Peyer's patch (tissue), 4 donors: ENCODE measurements around the gene SHROOM1.

Experiments used
- POLR2A ChIP-seq, 2 donors: fragments of 450-650 bp; IDR thresholded peaks; one replicate each; pipeline ENCODE4 v1.5.1; 2017; ENCODE audit warnings: antibody characterized with exemption in 2 of 2, mild to moderate bottlenecking in 2 of 2, moderate library complexity in 2 of 2
- TF ChIP-seq, protein P1 (sequence below), 6 experiments: fragments of 450-650 bp in 4 of 6; fragments of 200-600 bp in 2 of 6; sonication (generic) in 1 of 6; IDR thresholded peaks; one replicate each; pipeline ENCODE4 v1.5.1; 2017 to 2019; ENCODE audit warnings: antibody characterized with exemption in 6 of 6, mild to moderate bottlenecking in 3 of 6, moderate library complexity in 1 of 6

DNA sequence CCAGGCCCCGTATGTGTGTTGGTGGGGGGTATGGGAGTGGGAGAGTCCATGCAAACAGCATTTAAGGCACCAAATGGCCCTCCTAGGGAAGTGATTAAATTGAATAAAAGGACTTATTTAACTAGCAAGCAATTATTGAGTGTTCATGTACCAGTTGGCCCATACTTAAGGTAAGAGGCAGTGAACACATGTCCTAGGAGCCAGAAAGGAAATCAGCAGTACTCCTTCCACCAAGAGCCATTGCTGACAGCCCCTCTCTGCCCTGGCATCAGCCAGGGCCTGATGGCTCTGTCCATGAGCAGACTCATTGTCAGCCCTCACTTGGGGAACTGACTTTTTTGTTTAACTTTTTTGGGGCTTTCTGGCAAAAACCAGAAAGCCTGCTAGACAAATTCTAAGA is 10.4 kb upstream of the SHROOM1 start:
- TF ChIP-seq, protein P1, sequence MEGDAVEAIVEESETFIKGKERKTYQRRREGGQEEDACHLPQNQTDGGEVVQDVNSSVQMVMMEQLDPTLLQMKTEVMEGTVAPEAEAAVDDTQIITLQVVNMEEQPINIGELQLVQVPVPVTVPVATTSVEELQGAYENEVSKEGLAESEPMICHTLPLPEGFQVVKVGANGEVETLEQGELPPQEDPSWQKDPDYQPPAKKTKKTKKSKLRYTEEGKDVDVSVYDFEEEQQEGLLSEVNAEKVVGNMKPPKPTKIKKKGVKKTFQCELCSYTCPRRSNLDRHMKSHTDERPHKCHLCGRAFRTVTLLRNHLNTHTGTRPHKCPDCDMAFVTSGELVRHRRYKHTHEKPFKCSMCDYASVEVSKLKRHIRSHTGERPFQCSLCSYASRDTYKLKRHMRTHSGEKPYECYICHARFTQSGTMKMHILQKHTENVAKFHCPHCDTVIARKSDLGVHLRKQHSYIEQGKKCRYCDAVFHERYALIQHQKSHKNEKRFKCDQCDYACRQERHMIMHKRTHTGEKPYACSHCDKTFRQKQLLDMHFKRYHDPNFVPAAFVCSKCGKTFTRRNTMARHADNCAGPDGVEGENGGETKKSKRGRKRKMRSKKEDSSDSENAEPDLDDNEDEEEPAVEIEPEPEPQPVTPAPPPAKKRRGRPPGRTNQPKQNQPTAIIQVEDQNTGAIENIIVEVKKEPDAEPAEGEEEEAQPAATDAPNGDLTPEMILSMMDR (IDR thresholded peaks at IDR 0.05), result no peak
- TF ChIP-seq POLR2A (IDR thresholded peaks at IDR 0.05), result no peak
